Left renal pelvis (tissue), 4 donors: ENCODE measurements around the gene DCAF10. TPM values are rescaled to one million over a fixed set of nuclear protein-coding genes. Genes with fewer than 3 reads are reported as not detected.
"Not testable (repeated sequence)": the region's sequence is repeated elsewhere in the genome, so short reads cannot be mapped to it uniquely, and the experiment has no call there.

Experiments
- DNase-seq, 4 donors: peaks; one replicate each; pipeline ENCODE4 v3.0.0-alpha.2; 2013; ENCODE audit warnings: low read depth in 4 of 4, low spot score in 3 of 4
- polyA plus RNA-seq, 4 donors: library from polyadenylated mRNA; unstranded; fragments of 120-200 nt; gene quantifications; one replicate each; pipeline ENCODE4 v1.2.1, GENCODE V29; 2013; ENCODE audit not compliant: insufficient read length in 4 of 4

DCAF10 gene, protein sequence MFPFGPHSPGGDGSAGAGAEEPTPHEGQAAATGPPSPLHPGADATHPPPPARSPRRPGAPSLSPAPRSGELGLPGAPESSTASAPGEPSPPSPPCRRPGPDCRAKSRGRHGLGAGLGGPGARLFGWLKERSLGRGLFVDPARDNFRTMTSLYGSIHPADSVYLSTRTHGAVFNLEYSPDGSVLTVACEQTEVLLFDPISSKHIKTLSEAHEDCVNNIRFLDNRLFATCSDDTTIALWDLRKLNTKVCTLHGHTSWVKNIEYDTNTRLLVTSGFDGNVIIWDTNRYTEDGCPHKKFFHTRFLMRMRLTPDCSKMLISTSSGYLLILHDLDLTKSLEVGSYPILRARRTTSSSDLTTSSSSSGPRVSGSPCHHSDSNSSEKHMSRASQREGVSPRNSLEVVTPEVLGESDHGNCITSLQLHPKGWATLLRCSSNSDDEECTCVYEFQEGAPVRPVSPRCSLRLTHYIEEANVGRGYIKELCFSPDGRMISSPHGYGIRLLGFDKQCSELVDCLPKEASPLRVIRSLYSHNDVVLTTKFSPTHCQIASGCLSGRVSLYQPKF
- 10 to 100 TPM; 31.9 to 36.0 (median 35.1) TPM for polyA plus RNA-seq

DNA sequence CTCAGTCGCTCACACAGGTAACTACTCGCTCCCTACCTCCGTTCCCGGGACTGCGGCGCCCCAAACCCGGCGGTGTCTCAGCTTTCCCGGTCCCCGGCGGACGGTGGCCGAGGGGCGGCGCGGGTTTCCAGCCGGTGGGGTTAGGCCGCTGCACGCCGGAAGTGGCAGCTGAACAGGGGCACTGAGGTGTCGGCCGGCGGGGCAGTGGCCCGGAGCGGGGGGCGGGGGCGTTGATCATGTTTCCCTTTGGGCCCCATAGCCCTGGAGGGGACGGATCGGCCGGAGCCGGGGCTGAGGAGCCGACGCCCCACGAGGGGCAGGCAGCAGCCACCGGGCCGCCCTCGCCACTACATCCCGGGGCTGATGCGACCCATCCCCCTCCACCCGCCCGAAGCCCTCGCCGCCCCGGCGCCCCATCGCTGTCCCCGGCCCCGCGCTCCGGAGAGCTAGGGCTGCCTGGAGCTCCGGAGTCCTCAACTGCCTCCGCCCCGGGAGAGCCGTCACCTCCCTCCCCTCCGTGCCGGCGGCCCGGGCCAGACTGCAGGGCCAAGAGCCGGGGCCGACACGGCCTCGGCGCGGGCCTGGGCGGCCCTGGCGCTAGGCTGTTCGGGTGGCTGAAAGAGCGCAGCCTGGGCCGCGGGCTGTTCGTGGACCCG, at the start of gene DCAF10:
Gene DCAF10 (plus strand): TSS at position 167 of the 656 bp plus-strand sequence. CDS start 70 bp downstream, at position 237.
- DNase-seq, result peak; percentile 71 to 77 (median 73)

DNA sequence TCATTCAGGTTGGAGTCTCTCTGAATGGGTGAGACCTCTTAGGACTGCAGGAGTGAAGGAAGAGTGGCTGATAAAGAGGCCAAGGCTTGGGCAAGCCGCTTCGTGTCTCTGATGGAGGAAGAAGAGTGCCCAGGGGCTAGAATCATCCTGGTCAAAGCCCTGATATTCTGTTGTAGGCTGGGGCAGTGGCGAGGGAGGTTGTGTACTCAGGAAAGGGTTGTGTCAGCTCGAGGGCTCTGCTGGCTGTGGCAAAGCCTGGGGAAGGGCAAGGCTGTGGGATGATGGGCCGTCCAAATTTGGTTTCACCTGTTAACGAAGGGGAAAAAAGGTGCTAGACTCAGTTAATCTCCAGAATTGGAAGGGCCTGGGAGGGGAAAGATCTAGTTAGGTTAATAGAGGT, 49.4 kb upstream of the DCAF10 start:
- DNase-seq, result no peak

DNA sequence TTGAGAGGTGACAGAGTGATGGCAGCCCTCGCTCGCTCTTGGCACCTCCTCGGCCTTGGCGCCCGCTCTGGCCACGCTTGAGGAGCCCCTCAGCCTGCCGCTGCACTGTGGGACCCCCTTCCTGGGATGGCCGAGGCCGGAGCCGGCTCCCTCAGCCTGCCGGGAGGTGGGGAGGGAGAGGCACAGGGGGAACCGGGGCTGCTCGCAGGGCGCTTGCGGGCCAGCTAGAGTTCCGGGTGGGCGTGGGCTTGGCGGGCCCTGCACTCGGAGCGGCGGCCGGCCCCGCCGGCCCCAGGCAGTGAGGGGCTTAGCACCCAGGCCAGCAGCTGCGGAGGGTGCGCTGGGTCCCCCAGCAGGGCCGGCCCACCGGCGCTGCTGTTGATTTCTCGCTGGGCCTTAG, 48.9 kb upstream of the DCAF10 start:
- DNase-seq, result not testable (repeated sequence)

DNA sequence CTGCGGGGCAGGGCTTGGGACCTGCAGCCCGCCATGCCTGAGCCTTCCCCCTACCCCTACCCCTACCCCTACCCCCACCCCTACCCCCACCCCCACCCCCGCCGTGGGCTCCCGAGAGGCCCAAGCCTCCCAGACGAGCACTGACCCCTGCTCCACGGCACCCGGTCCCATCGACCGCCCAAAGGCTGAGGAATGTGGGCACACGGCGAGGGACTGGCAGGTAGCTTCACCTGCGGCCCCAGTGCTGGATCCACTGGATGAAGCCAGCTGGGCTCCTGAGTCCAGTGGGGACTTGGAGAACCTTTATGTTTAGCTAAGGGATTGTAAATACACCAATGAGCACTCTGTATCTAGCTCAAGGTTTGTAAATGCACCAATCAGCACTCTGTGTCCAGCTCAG, 48.5 kb upstream of the DCAF10 start:
- DNase-seq, result not testable (repeated sequence)

DNA sequence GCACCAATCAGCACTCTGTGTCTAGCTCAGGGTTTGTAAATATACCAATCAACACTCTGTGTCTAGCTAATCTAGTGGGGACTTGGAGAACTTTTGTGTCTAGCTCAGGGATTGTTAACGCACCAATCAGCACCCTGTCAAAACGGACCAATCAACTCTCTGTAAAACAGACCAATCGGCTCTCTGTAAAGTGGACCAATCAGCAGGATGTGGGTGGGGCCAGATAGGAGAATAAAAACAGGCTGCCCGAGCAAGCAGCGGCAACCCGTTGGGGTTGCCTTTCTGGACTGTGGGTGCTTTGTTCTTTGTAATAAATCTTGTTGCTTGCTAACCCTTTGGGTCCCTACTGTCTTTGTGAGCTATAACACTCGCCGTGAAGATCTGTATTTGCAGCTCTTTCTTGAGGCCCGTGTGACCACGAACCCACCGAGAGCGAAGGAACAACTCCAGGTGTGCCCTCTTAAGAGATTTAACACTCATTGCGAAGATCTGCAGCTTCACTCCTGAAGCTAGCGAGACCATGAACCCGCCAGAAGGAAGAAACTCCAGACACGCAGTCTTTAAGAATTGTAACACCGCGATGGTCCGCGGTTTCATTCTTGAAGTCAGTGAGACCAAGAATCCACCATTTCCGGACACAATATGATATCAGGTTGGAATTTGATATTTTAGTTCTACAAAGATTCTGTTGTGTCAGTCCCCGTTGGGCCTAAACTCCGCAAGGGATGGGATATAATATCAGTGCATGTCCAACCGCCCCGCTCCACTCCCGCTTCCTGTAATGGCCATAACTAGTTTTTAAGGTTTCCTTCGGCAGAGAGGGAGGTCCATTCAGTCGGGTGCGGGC, 47.7 kb upstream of the DCAF10 start:
- DNase-seq, result no peak

DNA sequence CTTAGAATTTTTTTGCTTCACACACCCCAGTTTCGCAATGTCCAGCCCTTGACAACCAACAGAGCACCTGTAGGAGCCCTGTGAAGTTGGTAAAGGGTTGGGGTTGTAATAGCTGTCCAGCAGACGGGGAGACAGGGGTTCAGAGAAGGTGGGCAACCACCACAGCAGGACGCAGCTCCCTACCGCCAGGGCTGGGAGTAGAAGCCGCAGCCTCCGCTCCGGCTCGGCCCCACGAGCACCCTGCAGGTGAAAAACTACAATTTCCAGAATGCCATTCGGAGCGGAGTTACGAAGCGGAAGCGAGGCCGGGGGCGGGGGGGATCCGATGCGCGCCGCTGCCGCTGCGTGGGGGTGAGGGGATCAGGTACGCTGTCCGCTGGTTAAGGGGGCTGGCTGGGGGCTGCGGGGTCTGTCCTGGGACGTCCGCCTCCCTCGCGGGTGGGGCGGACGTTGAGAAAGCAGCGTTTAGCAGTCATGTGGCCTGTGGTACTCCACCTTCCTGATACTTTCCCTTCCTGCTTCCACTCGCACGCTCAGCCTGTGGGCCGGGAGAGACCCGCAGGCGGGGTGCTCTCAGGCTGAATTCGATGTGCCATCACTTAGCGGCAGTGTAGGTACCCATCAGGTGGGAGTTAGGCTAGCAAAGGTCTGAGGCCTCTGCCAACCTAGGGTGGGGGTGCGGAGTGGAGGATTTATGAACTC, 47.0 kb upstream of the DCAF10 start, which contains the start of gene TRMT10B:
Gene TRMT10B (plus strand): TSS at position 317 of the 702 bp plus-strand sequence. CDS start 8,127 bp downstream, outside the sequence.
- peak; percentile 47 to 70 (median 62) for DNase-seq

DNA sequence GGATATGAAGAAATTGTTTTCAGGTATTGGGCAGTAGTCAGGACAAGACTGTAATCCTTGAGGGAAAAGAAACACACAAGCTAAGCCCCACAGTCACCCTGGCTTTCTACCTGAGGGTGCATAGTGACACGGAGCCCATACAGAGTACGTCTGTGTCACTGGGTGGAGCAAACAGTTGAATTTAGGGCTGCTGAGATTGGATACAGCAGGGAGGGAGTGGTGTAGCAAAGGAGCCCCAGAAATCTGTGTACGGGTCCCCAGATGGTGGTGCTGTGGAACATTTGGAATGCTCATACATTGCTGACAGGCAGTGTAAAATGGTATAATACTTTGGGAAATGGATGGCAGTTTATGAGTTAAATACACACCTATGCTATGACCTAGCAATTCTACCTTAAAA, 41.9 kb upstream of the DCAF10 start:
- no peak for DNase-seq

DNA sequence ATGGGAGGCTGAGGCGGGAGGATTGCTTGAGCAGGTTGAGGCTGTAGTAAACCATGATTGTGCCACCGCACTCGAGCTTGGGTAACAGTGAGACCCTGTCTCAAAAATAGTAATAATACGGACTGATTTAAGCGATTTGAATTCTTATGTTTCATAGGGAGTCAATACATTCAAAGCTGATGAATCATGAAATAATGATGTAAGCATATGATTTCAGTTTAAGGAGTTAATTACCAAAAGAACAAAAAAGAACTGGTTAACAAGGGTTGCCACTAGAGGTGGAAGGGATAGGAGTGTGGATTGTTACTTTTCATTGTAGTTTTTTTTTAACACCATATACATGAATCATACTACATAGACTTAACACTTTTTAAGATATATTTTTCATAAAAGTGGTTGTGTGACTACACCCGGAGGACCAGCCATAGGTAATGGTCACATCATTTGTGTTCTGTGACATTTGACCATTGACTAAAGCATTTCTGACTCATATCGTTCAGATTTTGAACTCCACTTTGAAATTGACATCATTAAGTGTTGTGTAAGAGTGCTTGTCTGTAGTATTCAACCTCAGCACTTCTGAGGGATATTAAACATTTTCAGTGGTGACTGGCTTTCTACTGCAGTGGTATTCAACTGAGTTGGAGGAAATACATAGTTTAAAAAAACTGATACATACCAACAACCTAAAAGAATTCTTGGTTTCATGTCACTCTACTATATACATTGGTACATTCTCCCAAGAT, 40.0 kb upstream of the DCAF10 start:
- no peak for DNase-seq

DNA sequence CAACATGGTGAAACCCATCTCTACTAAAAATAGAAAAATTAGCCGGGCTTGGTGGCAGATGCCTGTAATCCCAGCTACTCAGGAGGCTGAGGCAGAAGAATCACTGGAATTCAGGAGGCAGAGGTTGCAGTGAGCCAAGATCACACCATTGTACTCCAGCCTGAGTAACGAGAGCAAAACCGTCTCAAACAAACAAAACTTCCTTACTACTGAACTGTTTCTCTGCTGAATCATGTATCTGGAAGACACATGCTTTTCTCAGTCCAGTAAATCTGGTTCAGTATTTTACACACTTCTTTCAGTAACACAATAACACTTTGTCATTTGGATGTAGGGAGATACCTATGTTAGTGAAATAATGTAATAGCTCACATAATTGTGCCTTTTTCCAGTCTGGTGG, 39.1 kb upstream of the DCAF10 start:
- DNase-seq, result no peak

DNA sequence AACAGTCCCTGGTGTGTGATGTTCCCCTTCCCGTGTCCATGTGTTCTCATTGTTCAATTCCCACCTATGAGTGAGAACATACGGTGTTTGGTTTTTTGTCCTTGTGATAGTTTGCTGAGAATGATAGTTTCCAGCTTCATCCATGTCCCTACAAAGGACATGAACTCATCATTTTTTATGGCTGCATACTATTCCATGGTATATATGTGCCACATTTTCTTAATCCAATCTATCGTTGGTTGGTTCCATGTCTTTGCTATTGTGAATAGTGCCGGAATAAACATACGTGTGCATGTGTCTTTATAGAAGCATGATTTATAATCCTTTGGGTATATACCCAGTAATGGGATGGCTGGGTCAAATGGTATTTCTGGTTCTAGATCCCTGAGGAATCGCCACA, 35.3 kb upstream of the DCAF10 start:
- DNase-seq, result not testable (repeated sequence)

DNA sequence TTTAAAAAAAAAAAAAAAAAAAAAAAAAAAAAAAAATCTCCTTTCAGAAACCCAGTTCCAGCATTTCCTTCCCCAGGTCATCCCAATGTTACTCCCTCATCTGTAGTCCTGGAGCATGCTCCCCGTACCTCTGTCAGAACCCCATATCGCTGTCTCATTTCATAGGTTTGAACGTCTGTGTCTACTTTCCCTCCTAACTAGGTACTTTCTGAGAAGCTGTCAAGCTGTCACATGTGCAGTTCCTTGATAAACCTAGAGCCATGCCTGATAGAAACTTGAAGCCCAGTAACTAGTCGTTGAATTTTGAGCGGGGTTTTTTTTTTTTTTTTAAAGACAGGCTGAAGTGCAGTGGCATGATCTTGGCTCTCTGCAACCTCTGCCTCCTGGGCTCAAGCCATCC, 31.3 kb upstream of the DCAF10 start:
- DNase-seq, result no peak

DNA sequence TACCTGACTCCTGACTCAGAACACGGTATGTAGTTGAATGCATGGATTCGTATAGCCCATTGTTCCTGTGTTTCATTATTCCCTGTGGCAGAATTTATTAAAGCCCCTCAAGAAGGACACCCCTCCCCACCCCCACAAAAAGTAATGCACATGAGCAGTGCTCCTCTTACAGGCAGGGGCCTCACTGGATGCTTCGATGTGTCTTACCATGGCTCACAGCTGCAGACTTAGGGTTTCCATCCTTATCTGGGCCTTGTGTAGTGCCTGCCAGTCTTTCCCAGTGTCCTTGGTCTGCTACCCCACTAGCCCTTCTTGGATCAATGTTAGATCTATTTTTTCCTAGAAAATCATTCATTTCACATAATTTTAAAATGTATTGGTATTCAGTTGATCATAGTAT, 30.6 kb upstream of the DCAF10 start:
- DNase-seq, result no peak

DNA sequence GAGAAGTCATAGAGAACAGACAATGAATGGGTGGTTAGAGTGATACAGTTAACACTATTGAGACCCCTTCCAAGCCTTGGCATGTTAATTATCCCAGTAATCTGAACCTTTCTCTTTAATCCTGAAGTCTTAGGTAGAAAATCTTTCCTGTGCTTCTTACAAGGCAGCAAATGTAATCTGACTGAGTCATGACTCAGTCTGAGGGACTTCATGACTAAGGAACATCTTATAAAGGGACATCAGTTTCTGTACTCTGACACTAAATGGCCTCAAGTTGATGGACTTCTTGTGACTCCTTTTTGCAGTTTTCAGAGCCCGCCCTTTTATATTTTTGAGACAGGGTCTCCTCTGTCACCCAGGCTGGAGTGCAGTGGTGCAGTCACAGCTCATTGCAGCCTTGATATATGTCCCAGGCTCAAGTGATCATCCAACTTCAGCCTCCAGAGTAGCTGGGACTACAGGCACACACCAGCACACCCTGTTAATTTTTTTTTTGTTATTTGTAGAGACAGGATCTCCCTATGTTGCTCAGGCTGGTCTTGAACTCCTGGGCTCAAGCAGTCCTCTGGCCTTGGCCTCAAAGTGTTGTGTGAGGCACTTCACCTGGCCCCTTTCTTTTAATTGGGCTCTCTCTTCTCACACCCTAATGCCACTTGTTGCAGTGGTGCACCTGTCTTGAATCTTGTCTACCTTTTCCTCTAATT, 25.2 kb upstream of the DCAF10 start:
- no peak for DNase-seq

DNA sequence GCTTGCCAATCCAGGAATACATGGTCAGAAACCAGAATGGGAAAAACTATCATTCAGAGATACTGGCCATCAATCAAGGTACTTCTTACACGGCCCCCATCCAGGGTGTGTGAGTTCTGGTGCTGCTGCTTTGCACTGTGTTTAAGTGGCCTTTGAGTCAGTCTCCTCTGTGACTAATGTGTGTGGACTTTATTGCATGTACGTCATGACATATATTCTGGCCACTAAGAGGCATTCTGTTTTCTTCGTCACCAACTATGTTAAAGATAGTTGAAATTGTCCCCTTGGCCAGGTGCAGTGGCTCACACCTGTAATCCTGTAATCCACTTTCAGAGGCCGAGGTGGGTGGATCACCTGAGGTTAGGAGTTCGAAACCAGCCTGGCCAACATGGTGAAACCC, 24.3 kb upstream of the DCAF10 start:
- DNase-seq, result no peak

DNA sequence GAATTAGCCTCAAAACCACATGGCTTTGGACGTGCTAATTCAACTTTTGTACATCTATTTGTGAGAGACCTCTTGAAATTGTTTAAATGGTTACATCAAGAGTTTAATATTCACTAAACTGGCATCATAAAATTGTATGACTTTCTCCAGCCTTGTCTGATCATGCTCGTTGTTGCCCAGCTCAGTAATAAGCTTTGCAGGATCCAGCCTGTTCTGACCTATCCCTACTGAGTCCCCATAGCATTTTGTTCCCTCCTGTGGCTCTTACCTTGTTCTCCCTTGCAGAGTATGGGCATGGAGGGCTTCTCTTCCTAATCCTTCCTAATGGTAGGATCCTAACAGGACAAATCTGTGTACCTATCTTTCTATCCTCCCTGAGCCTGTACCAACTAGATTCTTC, 22.1 kb upstream of the DCAF10 start:
- DNase-seq, result no peak

DNA sequence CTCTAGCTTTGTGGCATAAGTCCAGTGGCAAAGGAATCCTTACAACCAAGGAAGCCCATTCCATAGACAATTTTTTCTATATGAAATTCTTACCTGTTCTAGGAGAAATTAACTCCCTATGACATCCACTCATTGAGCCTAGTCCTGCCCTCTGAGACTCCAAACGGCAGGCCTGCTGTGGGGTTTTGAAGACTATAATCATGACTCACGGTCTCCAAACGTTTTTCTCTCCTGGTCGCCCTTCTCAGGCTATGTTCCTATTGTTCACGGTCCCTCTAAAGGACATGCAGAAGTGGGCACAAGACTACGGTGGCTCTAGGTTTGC, 16.3 kb upstream of the DCAF10 start:
- no peak for DNase-seq

DNA sequence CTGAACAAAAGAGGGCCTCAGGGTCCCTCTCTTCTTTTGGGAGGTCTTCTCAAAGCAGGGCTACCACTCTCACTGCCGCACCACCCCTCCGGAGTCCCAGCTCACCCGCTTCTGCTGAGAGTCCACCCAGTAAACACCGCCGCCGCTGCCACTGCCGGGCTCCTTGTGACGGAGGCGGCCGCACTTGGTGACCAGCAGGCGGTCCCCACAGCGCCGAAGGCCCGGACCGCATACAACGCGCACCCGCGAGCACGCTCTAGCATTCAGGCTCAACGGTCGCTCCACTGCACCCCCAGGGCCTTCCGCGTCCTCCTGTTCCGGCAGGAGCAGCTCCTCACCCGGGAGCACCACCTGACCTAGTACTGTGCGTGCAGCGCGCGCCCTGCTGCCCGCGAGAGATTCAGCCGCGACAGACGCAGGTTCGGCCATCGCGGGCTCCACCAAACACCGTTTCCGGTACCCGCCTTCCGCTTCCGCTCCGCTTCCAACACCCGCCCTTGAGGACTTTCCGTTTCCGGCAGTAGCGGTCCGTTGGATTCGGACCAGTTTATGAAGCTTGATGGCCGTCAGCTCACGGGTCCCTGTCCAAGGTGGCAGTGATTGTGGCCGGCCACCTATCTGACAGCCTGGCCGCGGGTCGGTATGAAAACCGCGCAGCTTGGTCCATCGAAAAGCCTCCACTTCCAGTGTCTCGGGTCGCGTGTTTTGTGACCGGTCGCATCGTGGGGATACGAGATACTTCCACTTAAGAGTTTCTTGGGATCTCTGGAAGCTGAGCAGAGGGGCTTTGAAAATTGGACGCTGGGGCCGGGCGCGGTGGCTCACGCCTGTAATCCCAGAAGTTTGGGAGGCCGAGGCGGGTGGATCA, 15.7 kb upstream of the DCAF10 start, which contains the start of gene EXOSC3:
Gene EXOSC3 (minus strand): TSS at position 449 of the 868 bp plus-strand sequence. CDS start 20 bp downstream, at position 429.
- DNase-seq, result peak; percentile 73 to 86 (median 78)

DNA sequence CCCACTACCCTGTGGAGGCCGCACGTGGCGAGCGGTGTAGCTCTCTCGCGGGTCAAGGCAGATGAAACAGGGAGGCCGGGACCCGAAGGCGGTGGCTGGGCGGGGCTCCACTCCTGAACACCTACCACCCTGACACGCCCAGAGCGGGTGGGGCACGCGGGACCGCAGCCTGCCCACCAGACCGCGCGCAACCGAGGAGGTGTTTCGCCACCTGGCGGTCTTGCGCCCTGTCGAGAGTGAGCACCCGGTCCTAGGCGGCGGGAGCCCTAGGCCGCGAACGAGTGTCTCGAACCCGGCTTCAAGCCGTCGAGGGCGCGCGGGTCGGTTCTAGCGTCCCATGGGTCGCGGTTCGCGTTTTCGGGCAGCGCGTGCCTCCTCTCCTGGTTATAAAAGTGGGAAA, 13.5 kb upstream of the DCAF10 start:
- no peak for DNase-seq
